MCF 10A (cell line): ENCODE measurements around the gene ACSL1. TPM values are rescaled to one million over a fixed set of nuclear protein-coding genes. Genes with fewer than 3 reads are reported as not detected.

Experiments
- BruUV-seq: library from RNA; stranded (reverse); fragments of 400-500 nt; replicated peaks from 2 replicates; lab custom pipeline; 2021; lab: Mats Ljungman, UMichigan
- CTCF ChIA-PET: fragments of 300-600 bp; sonication (Branson Sonifier 250); formaldehyde crosslinking; extraction: SDS; loops from one replicate; lab custom pipeline; 2021; ENCODE audit warnings: antibody characterized with exemption, inconsistent platforms; lab: Yijun Ruan, JAX
- POLR2A ChIA-PET: fragments of 300-600, 350-650 bp; sonication (Branson Sonifier 250); formaldehyde crosslinking; extraction: SDS; loops from one replicate; lab custom pipeline; 2020; ENCODE audit warnings: antibody characterized with exemption, inconsistent platforms; lab: Yijun Ruan, JAX
- DNase-seq: peaks from one replicate; pipeline ENCODE4 v3.0.0-alpha.2; 2018; ENCODE audit not compliant: unreplicated experiment
- H3K27ac Mint-ChIP-seq: one replicate; pipeline ENCODE4 v1.8.0; 2022; ENCODE audit warnings: mild to moderate bottlenecking, low read depth, mixed read lengths; ENCODE audit not compliant: unreplicated experiment
- H3K27me3 Mint-ChIP-seq: one replicate; pipeline ENCODE4 v1.8.0; 2022; ENCODE audit warnings: mixed read lengths; ENCODE audit not compliant: insufficient read depth, unreplicated experiment
- H3K36me3 Mint-ChIP-seq: one replicate; pipeline ENCODE4 v1.8.0; 2022; ENCODE audit warnings: mild to moderate bottlenecking, moderate library complexity, mixed read lengths; ENCODE audit not compliant: insufficient read depth, unreplicated experiment
- H3K4me1 Mint-ChIP-seq: one replicate; pipeline ENCODE4 v1.8.0; 2022; ENCODE audit warnings: mixed read lengths; ENCODE audit not compliant: insufficient read depth, unreplicated experiment
- H3K4me3 Mint-ChIP-seq: one replicate; pipeline ENCODE4 v1.8.0; 2022; ENCODE audit warnings: mild to moderate bottlenecking, moderate library complexity, mixed read lengths; ENCODE audit not compliant: unreplicated experiment
- H3K9me3 Mint-ChIP-seq: one replicate; pipeline ENCODE4 v1.8.0; 2022; ENCODE audit warnings: mixed read lengths; ENCODE audit not compliant: unreplicated experiment
- CTCF ChIP-seq: fragments of 200-600 bp; IDR thresholded peaks from one replicate; pipeline ENCODE4 v1.8.0; 2022; ENCODE audit warnings: antibody characterized with exemption, mild to moderate bottlenecking; ENCODE audit not compliant: unreplicated experiment
- intact Hi-C: fragments of 100-400 bp; cut with micrococcal nuclease; formaldehyde crosslinking; loops from 2 replicates; pipeline ENCODE4 v1.14.1; 2022
- total RNA-seq: library from RNA; stranded (reverse); gene quantifications from 2 replicates; pipeline ENCODE4 v1.2.3, GENCODE V29; 2022

ACSL1 gene
- total RNA-seq, 1 experiment from 2014 or later = 105 TPM

- peaks cover 92% of the 10 kb centered on the region for H3K36me3 Mint-ChIP-seq
- intact Hi-C loops = no loop called here
- TF ChIP-seq CTCF = no peak
- no peak for DNase-seq
- H3K27me3 Mint-ChIP-seq = no peaks in the 10 kb centered on the region
- H3K4me3 Mint-ChIP-seq = no peak overlapping the region
- no peaks in the 10 kb centered on the region for H3K9me3 Mint-ChIP-seq
- BruUV-seq = no TSS peak
- H3K27ac Mint-ChIP-seq = no peak overlapping the region
- ChIA-PET CTCF (no interaction called here), POLR2A (no interaction called here)
- no peaks in the 10 kb centered on the region for H3K4me1 Mint-ChIP-seq
Measured at GRCh38 chr4:184768296-184768695, 57.5 kb downstream of the ACSL1 start.

- no peaks in the 10 kb centered on the region for H3K27me3 Mint-ChIP-seq
- POLR2A ChIA-PET = no interaction called here
- no peaks in the 10 kb centered on the region for H3K4me1 Mint-ChIP-seq
- no peak overlapping the region for H3K4me3 Mint-ChIP-seq
- H3K36me3 Mint-ChIP-seq = peaks cover 100% of the 10 kb centered on the region
- BruUV-seq = no TSS peak
- no peak for TF ChIP-seq CTCF
- CTCF ChIA-PET = no interaction called here
- no peak for DNase-seq
- intact Hi-C loops = no loop called here
- no peak overlapping the region for H3K27ac Mint-ChIP-seq
- H3K9me3 Mint-ChIP-seq = no peaks in the 10 kb centered on the region
Measured at GRCh38 chr4:184766446-184766845, 59.3 kb downstream of the ACSL1 start.

- ChIA-PET POLR2A (interaction anchor here (1.0 kb wide), 1 partner anchor 11 kb away, joined by 3 read pairs; no protein-coding TSS in a partner anchor), CTCF (interaction anchor here (1.1 kb wide), 1 partner anchor 27 kb away, joined by 4 read pairs; no protein-coding TSS in a partner anchor)
- Mint-ChIP-seq H3K4me3 (no peak overlapping the region), H3K4me1 (no peaks in the 10 kb centered on the region), H3K9me3 (no peaks in the 10 kb centered on the region), H3K36me3 (peaks cover 100% of the 10 kb centered on the region), H3K27me3 (no peaks in the 10 kb centered on the region), H3K27ac (no peak overlapping the region)
- intact Hi-C loops = no loop called here
- DNase-seq = no peak
- no TSS peak for BruUV-seq
- no peak for TF ChIP-seq CTCF
Measured at GRCh38 chr4:184765473-184766340, 60.1 kb downstream of the ACSL1 start.

GRCh38 chr4:184764601-184765000 lies 61.2 kb downstream of the ACSL1 start:
- CTCF ChIA-PET = interaction anchor here (0.7 kb wide), 1 partner anchor 13 kb away, joined by 3 read pairs; no protein-coding TSS in a partner anchor
- no peaks in the 10 kb centered on the region for H3K4me1 Mint-ChIP-seq
- BruUV-seq = no TSS peak
- intact Hi-C loops = no loop called here
- POLR2A ChIA-PET = interaction anchor here (0.6 to 1.0 kb wide), 2 partner anchors 12 to 16 kb away, joined by 3 read pairs; no protein-coding TSS in a partner anchor
- H3K4me3 Mint-ChIP-seq = no peak overlapping the region
- H3K27ac Mint-ChIP-seq = no peak overlapping the region
- no peak for TF ChIP-seq CTCF
- H3K27me3 Mint-ChIP-seq = no peaks in the 10 kb centered on the region
- H3K36me3 Mint-ChIP-seq = peaks cover 100% of the 10 kb centered on the region
- H3K9me3 Mint-ChIP-seq = no peaks in the 10 kb centered on the region
- DNase-seq = no peak
